Subcutaneous preadipocyte (primary cell): ENCODE measurements around the gene ZP4. TPM values are rescaled to one million over a fixed set of nuclear protein-coding genes. Genes with fewer than 3 reads are reported as not detected.

Experiments
- total RNA-seq: library from RNA; depleted of rRNA; stranded (reverse); fragments of >200 nt; gene quantifications from 2 replicates; pipeline ENCODE4 v1.2.3, GENCODE V29; 2012

ZP4 gene, protein sequence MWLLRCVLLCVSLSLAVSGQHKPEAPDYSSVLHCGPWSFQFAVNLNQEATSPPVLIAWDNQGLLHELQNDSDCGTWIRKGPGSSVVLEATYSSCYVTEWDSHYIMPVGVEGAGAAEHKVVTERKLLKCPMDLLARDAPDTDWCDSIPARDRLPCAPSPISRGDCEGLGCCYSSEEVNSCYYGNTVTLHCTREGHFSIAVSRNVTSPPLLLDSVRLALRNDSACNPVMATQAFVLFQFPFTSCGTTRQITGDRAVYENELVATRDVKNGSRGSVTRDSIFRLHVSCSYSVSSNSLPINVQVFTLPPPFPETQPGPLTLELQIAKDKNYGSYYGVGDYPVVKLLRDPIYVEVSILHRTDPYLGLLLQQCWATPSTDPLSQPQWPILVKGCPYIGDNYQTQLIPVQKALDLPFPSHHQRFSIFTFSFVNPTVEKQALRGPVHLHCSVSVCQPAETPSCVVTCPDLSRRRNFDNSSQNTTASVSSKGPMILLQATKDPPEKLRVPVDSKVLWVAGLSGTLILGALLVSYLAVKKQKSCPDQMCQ
- total RNA-seq = not detected in 2 replicates

DNA sequence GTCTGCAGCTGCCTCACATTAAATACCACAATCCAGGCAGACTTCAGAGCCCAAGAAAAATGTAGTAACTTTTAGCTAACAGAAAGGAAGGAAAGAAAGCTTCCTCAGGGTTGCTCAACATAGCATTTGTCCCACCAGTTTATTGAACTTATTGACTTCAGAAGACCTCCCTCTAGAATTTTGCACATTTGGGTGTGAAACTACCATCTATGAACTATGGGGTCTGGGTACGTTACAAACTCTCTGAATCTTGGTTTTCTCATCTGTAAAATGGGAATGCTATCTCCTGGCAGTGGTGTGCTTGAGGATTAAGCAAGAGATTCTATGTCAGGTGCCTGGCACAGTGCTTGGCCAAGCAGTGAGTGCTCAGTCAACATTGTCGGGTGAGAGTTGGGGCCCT is at the start of gene ZP4:
Gene ZP4, minus strand, starts transcription at position 101 of the 400 bp plus-strand sequence. CDS start 287 bp downstream, outside the sequence.

